ENCODE results near the gene GPR17.

DNA sequence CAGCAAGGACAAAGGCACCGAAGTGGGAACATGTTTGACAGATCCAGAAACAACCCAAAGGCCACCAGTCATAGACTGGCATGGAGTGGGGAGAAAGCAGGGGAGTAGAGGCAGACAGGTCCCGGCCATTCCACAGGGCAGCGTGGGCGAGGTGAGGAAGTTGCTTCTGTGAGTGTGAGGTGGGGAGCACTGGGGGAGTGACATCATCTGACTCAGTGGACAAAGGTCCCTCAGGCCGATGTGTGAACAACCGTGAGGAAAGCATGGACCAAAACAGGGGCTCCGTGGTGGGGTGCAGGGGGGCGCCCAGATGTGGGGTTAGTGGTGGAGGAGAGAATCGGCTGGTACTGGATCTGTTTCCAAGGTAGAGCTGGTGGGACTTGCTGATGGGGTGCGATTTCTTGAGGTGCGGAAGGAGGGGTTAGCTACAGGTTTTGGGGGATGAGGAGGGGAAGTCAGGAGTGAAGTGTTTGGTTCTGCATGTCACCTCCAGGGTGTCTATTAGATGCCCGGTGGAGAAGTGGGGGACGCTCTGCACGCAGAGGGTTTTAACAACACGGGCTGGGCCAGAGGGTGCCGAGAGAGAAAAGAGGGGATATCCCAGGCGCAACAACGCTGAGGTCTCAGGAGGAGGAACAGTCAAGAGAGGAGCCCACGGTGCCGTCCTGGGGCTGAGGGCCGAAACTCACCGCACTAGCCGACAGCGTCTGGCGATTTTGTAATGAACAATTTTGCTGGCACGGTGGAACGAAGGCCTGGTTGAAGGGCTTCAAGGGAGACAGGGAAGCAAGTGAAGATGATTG, 52.8 kb downstream of the GPR17 start:
- no peak for TF ChIP-seq POLR2AphosphoS5 (IDR thresholded peaks at IDR 0.05; ENCODE audit: low read depth, low read length)
- no peak for TF ChIP-seq POLR2A (IDR thresholded peaks at IDR 0.05; ENCODE audit: low read depth, low read length)
- TF ChIP-seq TAF1 (IDR thresholded peaks at IDR 0.05; ENCODE audit: borderline replicate concordance, low read depth, low read length) = no peak
